NT2/D1 (cell line): Measurements from ENCODE around the gene LRRC59.
"Not testable (repeated sequence)": the region's sequence is repeated elsewhere in the genome, so short reads cannot be mapped to it uniquely, and the experiment has no call there.

Experiments used
- DNase-seq: peaks from one replicate; pipeline ENCODE4 v3.0.0-alpha.2; 2011; ENCODE audit warnings: low read depth, low spot score
- H3K27me3 ChIP-seq: 2 replicates; pipeline ENCODE4 v1.6.0; 2011; ENCODE audit warnings: mild to moderate bottlenecking; ENCODE audit not compliant: insufficient read length, insufficient read depth
- H3K36me3 ChIP-seq: 2 replicates; pipeline ENCODE4 v1.6.1; 2011; ENCODE audit warnings: mild to moderate bottlenecking, low read length, mixed read lengths; ENCODE audit not compliant: insufficient read depth, insufficient read length
- H3K4me1 ChIP-seq: 2 replicates; pipeline ENCODE4 v1.5.1; 2011; ENCODE audit not compliant: insufficient read depth, insufficient read length
- H3K4me3 ChIP-seq: 2 replicates; pipeline ENCODE4 v1.5.1; 2011; ENCODE audit warnings: low read depth; ENCODE audit not compliant: insufficient read length
- H3K9ac ChIP-seq: 2 replicates; pipeline ENCODE4 v1.6.0; 2011; ENCODE audit warnings: low read depth; ENCODE audit not compliant: insufficient read length
- H3K9me3 ChIP-seq: 2 replicates; pipeline ENCODE4 v1.5.1; 2011; ENCODE audit warnings: mild to moderate bottlenecking, low read length; ENCODE audit not compliant: insufficient read depth
- SUZ12 ChIP-seq: IDR thresholded peaks from 2 replicates; pipeline ENCODE4 v1.6.1; 2011; ENCODE audit not compliant: insufficient read length, insufficient read depth; ENCODE audit errors: extremely low read depth
- YY1 ChIP-seq: IDR thresholded peaks from 2 replicates; pipeline ENCODE4 v1.6.1; 2011; ENCODE audit not compliant: insufficient read length, insufficient read depth
- ZNF274 ChIP-seq: IDR thresholded peaks from 2 replicates; pipeline ENCODE4 v1.6.1; 2011; ENCODE audit warnings: mild to moderate bottlenecking, low read depth, low read length

LRRC59 gene

DNA sequence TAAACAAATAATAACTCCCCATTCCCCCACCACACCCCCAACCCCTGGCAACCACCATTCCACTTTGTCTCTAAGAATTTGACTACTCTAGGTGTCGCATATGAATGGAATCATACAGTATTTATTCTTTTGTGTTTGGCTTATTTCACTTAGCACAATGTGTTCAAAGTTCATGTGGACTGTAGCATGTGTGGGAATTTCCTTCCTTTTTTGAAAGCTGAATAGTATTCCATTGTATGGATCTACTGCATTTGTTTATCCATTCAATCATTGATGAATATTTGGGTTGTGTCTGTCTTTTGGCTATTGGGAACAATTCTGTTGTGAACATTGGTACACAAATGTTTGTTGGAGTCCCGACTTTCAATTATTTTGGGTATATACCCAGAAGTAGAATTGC is 25.4 kb upstream of the LRRC59 start:
- no peak for DNase-seq
- Histone ChIP-seq H3K27me3 (peaks cover 5% of the 10 kb centered on the region), H3K4me1 (peaks cover 7% of the 10 kb centered on the region), H3K9ac (no peak overlapping the region), H3K36me3 (peaks cover 1% of the 10 kb centered on the region), H3K9me3 (peaks cover 7% of the 10 kb centered on the region; the same call in 1 of the 2 replicates), H3K4me3 (no peak overlapping the region)
- TF ChIP-seq YY1: no peak
- no peak for TF ChIP-seq SUZ12
- no peak for TF ChIP-seq ZNF274

DNA sequence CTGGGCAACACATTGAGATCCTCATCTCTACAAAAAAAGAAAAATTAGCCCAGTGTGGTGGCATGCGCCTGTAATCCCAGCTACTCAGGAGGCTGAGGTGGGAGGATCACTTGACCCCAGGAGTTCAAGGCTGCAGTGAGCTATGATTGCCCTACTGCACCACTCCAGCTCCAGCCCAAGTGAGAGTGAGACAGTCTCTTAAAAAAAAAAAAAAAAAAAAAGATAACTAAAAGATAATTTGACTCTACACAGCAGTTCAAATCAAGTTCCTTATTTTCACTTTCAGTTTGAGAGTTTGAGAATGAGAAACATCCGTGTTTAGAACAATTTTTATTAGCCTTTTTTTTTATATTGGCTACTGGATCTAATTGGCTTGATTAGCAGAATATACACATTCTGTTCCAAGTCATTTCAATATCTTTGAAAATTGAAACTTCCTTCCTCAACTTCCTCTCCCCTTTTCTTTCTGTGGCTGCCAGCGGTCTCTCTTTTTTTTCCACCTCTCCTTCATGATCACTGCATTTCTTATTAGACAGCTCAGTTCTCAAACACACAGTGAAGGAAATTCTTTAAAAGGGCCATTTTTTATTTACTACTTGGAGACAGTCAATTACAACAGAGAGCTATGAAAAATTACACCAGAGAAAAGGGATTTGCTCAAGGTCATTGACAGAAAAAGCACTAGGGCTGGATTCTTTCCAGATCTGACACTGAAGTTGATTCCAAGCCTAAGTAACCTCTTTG is 24.2 kb upstream of the LRRC59 start:
- DNase-seq: no peak
- H3K27me3 ChIP-seq: peaks cover 5% of the 10 kb centered on the region
- H3K4me3 ChIP-seq: no peak overlapping the region

GRCh38 chr17:50420419-50421112 is 23.2 kb upstream of the LRRC59 start:
- DNase-seq: no peak
- Histone ChIP-seq H3K4me1 (peaks cover 7% of the 10 kb centered on the region), H3K4me3 (no peak overlapping the region), H3K36me3 (no peaks in the 10 kb centered on the region), H3K9me3 (peaks cover 7% of the 10 kb centered on the region; the same call in 1 of the 2 replicates), H3K27me3 (peaks cover 5% of the 10 kb centered on the region), H3K9ac (no peak overlapping the region)
- TF ChIP-seq ZNF274 (no peak), YY1 (no peak), SUZ12 (no peak)

More for the DNA sequence above, 24.2 kb upstream of the LRRC59 start:
- Histone ChIP-seq H3K36me3 (no peaks in the 10 kb centered on the region), H3K9ac (no peak overlapping the region), H3K4me1 (peaks cover 7% of the 10 kb centered on the region), H3K9me3 (peaks cover 7% of the 10 kb centered on the region; the same call in 1 of the 2 replicates)
- no peak for TF ChIP-seq ZNF274
- no peak for TF ChIP-seq YY1
- TF ChIP-seq SUZ12: no peak

- H3K9ac ChIP-seq, H3K4me1 ChIP-seq, H3K27me3 ChIP-seq, H3K9me3 ChIP-seq, H3K36me3 ChIP-seq, DNase-seq, H3K4me3 ChIP-seq: not testable (repeated sequence)
Observed at GRCh38 chr17:50419577-50419976, 22.3 kb upstream of the LRRC59 start.

GRCh38 chr17:50414808-50415207 is 17.5 kb upstream of the LRRC59 start:
- H3K36me3 ChIP-seq: no peaks in the 10 kb centered on the region
- H3K27me3 ChIP-seq: no peaks in the 10 kb centered on the region
- TF ChIP-seq SUZ12 (no peak), ZNF274 (no peak), YY1 (no peak)
- no peaks in the 10 kb centered on the region for H3K4me1 ChIP-seq
- H3K9ac ChIP-seq: no peak overlapping the region
- no peak overlapping the region for H3K4me3 ChIP-seq
- H3K9me3 ChIP-seq: peaks cover 13% of the 10 kb centered on the region; the same call in 1 of the 2 replicates
- no peak for DNase-seq

DNA sequence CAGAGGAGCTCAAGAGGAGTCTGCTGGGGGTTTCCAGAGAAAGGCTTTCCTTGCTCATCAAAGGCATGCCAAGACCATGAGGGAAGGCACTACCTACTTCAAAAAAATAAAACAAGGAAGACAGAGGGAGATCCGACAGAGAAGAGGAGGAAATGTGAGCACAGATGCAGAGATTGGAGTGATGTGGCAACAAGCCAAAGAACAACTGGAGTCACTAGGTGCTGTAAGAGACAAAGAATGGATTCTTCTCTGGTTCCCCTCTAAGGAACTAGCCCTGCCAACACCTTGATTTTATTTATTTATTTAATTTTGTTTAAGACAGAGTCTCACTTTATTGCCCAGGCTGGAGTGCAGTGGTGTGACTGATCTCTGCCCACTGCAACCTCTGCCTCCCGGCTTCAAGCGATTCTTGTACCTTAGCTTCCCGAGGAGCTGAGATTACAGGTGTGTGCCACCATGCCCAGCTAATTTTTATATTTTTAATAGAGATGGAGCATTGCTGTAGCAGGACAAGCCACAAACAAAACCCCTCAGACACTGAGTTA is 14.9 kb upstream of the LRRC59 start:
- Histone ChIP-seq H3K9ac (no peak overlapping the region), H3K36me3 (no peaks in the 10 kb centered on the region), H3K9me3 (peaks cover 6% of the 10 kb centered on the region; the same call in 1 of the 2 replicates), H3K4me1 (no peaks in the 10 kb centered on the region), H3K27me3 (no peaks in the 10 kb centered on the region), H3K4me3 (no peak overlapping the region)
- TF ChIP-seq ZNF274 (no peak), SUZ12 (no peak), YY1 (no peak)
- no peak for DNase-seq

GRCh38 chr17:50407921-50408320 is 10.6 kb upstream of the LRRC59 start:
- DNase-seq: no peak
- Histone ChIP-seq H3K4me3 (no peak overlapping the region), H3K4me1 (no peaks in the 10 kb centered on the region), H3K27me3 (no peaks in the 10 kb centered on the region), H3K36me3 (no peaks in the 10 kb centered on the region), H3K9me3 (peaks cover 6% of the 10 kb centered on the region; the same call in 1 of the 2 replicates), H3K9ac (no peak overlapping the region)
- no peak for TF ChIP-seq SUZ12
- TF ChIP-seq YY1: no peak
- no peak for TF ChIP-seq ZNF274
